Type B pancreatic cell (in vitro differentiated cells): ENCODE results near the gene GANC. TPM values are rescaled to one million over a fixed set of nuclear protein-coding genes. Genes with fewer than 3 reads are reported as not detected.

Experiments used
- DNase-seq: peaks from one replicate; pipeline ENCODE4 v3.0.0; 2021; ENCODE audit warnings: mixed read lengths; ENCODE audit not compliant: unreplicated experiment; ENCODE audit errors: extremely low spot score
- H3K27ac Mint-ChIP-seq: 2 replicates; pipeline ENCODE4 v1.8.0; 2021; ENCODE audit warnings: mild to moderate bottlenecking, mixed read lengths
- H3K27me3 Mint-ChIP-seq: 2 replicates; pipeline ENCODE4 v1.8.0; 2021; ENCODE audit warnings: mixed read lengths
- H3K36me3 Mint-ChIP-seq: 2 replicates; pipeline ENCODE4 v1.8.0; 2021; ENCODE audit warnings: mixed read lengths
- H3K4me1 Mint-ChIP-seq: one replicate; pipeline ENCODE4 v1.8.0; 2021; ENCODE audit warnings: mixed read lengths; ENCODE audit not compliant: unreplicated experiment
- H3K4me3 Mint-ChIP-seq: 2 replicates; pipeline ENCODE4 v1.8.0; 2021; ENCODE audit warnings: mild to moderate bottlenecking, mixed read lengths
- H3K9me3 Mint-ChIP-seq: 2 replicates; pipeline ENCODE4 v1.8.0; 2021; ENCODE audit warnings: mixed read lengths
- total RNA-seq: library from RNA; stranded (reverse); gene quantifications from 2 replicates; pipeline ENCODE4 v1.2.1, GENCODE V29; 2021; ENCODE audit warnings: low replicate concordance
- TF ChIP-seq, protein P1 (sequence below): fragments of 200-600 bp; sonication (generic); conservative IDR thresholded peaks from 2 replicates; pipeline ENCODE4 v1.5.0; 2021; ENCODE audit warnings: antibody characterized with exemption, mild to moderate bottlenecking

The GANC gene
- total RNA-seq, 1 donor from 2014 or later = 24.4 TPM

DNA sequence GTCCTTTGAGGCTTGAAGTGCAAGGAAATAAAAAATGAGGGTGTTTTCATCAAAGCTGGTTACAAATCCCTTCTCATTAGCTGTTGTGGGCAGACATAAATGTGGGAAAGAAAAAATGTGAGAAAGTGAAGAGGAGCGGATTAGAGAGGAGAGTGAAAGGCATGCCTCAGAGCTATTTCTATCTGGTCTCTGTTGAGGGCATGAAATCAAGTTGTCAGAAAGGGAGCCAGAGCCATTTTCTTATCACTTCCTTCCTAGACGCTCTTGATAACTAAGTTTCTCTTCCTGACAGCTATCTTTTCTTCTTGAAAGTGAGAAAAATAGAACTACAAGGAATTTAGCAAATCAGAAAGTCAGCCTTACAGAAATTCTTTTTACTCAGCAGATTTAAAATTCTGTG is 65.5 kb downstream of the GANC start:
- H3K27me3 Mint-ChIP-seq = no peaks in the 10 kb centered on the region
- no peak for DNase-seq
- peaks cover 13% of the 10 kb centered on the region for H3K9me3 Mint-ChIP-seq
- H3K4me3 Mint-ChIP-seq = no peak overlapping the region
- TF ChIP-seq, protein P1, sequence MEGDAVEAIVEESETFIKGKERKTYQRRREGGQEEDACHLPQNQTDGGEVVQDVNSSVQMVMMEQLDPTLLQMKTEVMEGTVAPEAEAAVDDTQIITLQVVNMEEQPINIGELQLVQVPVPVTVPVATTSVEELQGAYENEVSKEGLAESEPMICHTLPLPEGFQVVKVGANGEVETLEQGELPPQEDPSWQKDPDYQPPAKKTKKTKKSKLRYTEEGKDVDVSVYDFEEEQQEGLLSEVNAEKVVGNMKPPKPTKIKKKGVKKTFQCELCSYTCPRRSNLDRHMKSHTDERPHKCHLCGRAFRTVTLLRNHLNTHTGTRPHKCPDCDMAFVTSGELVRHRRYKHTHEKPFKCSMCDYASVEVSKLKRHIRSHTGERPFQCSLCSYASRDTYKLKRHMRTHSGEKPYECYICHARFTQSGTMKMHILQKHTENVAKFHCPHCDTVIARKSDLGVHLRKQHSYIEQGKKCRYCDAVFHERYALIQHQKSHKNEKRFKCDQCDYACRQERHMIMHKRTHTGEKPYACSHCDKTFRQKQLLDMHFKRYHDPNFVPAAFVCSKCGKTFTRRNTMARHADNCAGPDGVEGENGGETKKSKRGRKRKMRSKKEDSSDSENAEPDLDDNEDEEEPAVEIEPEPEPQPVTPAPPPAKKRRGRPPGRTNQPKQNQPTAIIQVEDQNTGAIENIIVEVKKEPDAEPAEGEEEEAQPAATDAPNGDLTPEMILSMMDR = no peak
- no peaks in the 10 kb centered on the region for H3K4me1 Mint-ChIP-seq
- H3K27ac Mint-ChIP-seq = no peak overlapping the region
- peaks cover 9% of the 10 kb centered on the region for H3K36me3 Mint-ChIP-seq

DNA sequence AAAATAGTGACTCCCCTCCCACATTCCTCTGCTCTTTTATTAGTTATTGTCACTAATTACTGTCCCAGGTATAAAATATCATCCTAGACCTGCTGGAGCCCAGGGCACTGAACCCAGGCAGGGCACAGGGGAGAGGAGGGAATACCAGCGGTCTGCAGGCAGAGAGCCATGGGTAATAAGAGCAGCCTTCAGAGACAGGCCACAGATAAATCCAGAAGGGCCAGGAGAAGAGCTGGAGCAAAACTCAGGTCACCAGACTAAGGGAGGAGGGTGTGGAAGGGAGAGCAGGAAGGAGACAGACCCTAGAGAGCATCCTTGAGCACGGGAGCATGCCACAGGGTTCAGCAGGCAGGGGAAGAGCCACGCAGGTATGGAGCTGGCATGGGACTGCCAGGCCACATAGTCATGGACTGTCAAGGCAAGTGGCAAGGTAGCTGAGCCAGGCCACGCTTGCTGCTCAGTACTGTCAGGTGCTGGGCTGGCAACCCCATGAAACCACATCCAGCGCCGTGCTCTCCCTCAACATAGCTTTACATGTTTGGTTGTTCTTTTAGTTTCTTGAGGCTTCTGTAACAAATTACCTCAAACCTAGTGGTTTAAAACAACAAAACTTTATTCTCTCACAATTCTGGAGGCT is 70.7 kb downstream of the GANC start:
- Mint-ChIP-seq H3K4me3 (no peak overlapping the region), H3K9me3 (no peaks in the 10 kb centered on the region), H3K27ac (no peak overlapping the region)

DNA sequence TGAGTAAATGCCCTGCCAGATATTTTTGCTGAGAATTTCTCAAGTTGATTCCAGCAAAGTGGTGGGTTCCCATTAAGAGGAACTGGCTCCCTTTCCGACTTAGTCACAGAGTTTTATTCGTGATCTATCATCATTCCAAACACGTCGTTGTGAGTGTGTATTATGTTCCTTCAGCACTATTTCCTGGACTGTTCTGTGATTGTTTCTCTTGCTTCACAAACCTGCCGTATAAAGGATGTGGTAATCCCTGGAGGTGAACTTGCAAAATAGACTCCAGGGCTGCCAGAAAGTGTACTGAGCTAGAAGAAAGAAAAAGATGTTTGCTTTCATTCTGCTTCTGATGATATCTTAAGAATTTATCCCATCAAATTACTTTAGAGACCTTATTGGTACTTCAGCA is 71.8 kb downstream of the GANC start:
- DNase-seq = no peak
- H3K36me3 Mint-ChIP-seq = peaks cover 3% of the 10 kb centered on the region
- no peaks in the 10 kb centered on the region for H3K4me1 Mint-ChIP-seq
- H3K27me3 Mint-ChIP-seq = no peaks in the 10 kb centered on the region
- no peak overlapping the region for H3K4me3 Mint-ChIP-seq
- H3K27ac Mint-ChIP-seq = no peak overlapping the region
- no peaks in the 10 kb centered on the region for H3K9me3 Mint-ChIP-seq
- TF ChIP-seq, protein P1 = no peak

More for the DNA sequence above, 70.7 kb downstream of the GANC start:
- TF ChIP-seq, protein P1 = no peak
- no peaks in the 10 kb centered on the region for H3K27me3 Mint-ChIP-seq
- no peak for DNase-seq
- H3K36me3 Mint-ChIP-seq = no peaks in the 10 kb centered on the region
- H3K4me1 Mint-ChIP-seq = no peaks in the 10 kb centered on the region

DNA sequence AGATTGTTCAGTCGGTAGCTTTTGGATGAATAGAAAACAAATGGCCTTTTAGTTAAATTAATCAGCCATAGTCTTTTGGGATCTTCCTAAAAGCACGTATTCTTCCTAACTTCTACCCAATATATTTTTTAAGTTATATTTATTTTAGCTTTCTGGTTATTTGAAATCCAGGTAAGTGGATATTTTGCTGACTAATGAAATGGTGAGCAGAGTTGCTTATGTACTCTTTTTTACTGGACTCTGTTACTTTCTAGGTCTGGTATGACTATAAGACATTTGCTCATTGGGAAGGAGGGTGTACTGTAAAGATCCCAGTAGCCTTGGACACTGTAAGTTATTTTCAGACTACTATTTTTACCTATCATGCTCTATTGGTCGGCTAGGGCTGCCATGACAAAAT is 72.5 kb downstream of the GANC start:
- peaks cover 3% of the 10 kb centered on the region for H3K36me3 Mint-ChIP-seq
- H3K4me1 Mint-ChIP-seq = no peaks in the 10 kb centered on the region
- no peak overlapping the region for H3K4me3 Mint-ChIP-seq
- no peak for DNase-seq
- no peaks in the 10 kb centered on the region for H3K27me3 Mint-ChIP-seq
- TF ChIP-seq, protein P1 = no peak
- no peaks in the 10 kb centered on the region for H3K9me3 Mint-ChIP-seq
- H3K27ac Mint-ChIP-seq = no peak overlapping the region

DNA sequence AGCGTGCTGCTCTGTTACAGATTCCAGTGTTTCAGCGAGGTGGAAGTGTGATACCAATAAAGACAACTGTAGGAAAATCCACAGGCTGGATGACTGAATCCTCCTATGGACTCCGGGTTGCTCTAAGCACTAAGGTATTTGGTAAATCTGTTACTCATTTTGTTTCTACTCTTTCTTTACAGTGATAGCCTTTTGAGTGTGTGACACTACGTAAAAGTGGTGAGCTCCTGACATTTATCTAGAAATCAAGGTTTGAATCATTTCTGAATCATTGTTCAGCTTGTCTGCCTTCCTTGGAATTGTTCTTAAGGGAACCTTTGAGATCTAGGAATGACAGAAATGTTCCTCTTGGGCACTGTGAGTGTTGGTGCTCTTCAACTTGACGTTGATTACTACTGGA is 75.1 kb downstream of the GANC start:
- TF ChIP-seq, protein P1 = no peak
- Mint-ChIP-seq H3K9me3 (no peaks in the 10 kb centered on the region), H3K4me3 (no peak overlapping the region), H3K4me1 (no peaks in the 10 kb centered on the region), H3K27ac (no peak overlapping the region), H3K36me3 (peaks cover 15% of the 10 kb centered on the region), H3K27me3 (no peaks in the 10 kb centered on the region)
- DNase-seq = no peak

DNA sequence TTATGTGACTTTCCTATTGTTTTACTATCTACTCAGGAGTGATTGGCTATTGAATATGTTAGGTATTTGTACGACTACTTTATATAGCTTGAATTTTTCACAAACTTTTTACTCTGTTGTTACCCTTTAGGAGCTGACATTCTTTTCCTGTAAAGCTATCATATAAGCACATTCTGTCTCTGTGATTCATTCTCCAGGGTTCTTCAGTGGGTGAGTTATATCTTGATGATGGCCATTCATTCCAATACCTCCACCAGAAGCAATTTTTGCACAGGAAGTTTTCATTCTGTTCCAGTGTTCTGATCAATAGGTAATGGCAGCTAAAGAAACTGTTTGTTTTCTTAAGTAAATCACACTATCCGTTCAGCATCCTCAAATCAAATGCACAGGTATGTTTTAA is 76.2 kb downstream of the GANC start:
- no peaks in the 10 kb centered on the region for H3K4me1 Mint-ChIP-seq
- TF ChIP-seq, protein P1 = no peak
- no peaks in the 10 kb centered on the region for H3K9me3 Mint-ChIP-seq
- no peak overlapping the region for H3K27ac Mint-ChIP-seq
- peaks cover 18% of the 10 kb centered on the region for H3K36me3 Mint-ChIP-seq
- no peak overlapping the region for H3K4me3 Mint-ChIP-seq
- no peaks in the 10 kb centered on the region for H3K27me3 Mint-ChIP-seq
- DNase-seq = no peak
